Loucy (cell line): Measurements from ENCODE around the gene MFSD6.

Source experiments
- H2AFZ ChIP-seq: fragments of 200-600 bp; sonication (generic); 2 replicates; pipeline ENCODE4 v1.6.0; 2016; ENCODE audit warnings: antibody characterized with exemption, mild to moderate bottlenecking, low read length, moderate library complexity
- H3F3A ChIP-seq: fragments of 200-600 bp; 2 replicates; pipeline ENCODE4 v1.6.0; 2016; ENCODE audit warnings: antibody characterized with exemption, low read depth, mild to moderate bottlenecking
- H3K27me3 ChIP-seq: fragments of 200-600 bp; sonication (generic); 2 replicates; pipeline ENCODE4 v1.6.1; 2014; ENCODE audit warnings: low read length, mild to moderate bottlenecking; ENCODE audit not compliant: insufficient read depth, poor library complexity, severe bottlenecking
- H3K36me3 ChIP-seq: fragments of 200-600 bp; sonication (generic); 2 replicates; pipeline ENCODE4 v1.6.1; 2016; ENCODE audit warnings: low read length; ENCODE audit not compliant: insufficient read depth
- H3K4me1 ChIP-seq: fragments of 200-600 bp; sonication (generic); 2 replicates; pipeline ENCODE4 v1.5.1; 2014; ENCODE audit warnings: low read length, mild to moderate bottlenecking; ENCODE audit not compliant: insufficient read depth, poor library complexity, severe bottlenecking
- H3K4me2 ChIP-seq: fragments of 200-600 bp; sonication (generic); 2 replicates; pipeline ENCODE4 v1.6.0; 2014; ENCODE audit warnings: antibody characterized with exemption, low read length, low read depth, mild to moderate bottlenecking; ENCODE audit not compliant: poor library complexity, severe bottlenecking
- H3K4me3 ChIP-seq: fragments of 200-600 bp; sonication (generic); 2 replicates; pipeline ENCODE4 v1.5.1; 2014; ENCODE audit warnings: low read length, mild to moderate bottlenecking, mixed read lengths; ENCODE audit not compliant: poor library complexity, severe bottlenecking
- H3K79me2 ChIP-seq: fragments of 200-600 bp; sonication (generic); 2 replicates; pipeline ENCODE4 v1.6.1; 2014; ENCODE audit warnings: low read length; ENCODE audit not compliant: insufficient read depth
- H3K9ac ChIP-seq: fragments of 200-600 bp; sonication (generic); 2 replicates; pipeline ENCODE4 v1.6.0; 2014; ENCODE audit warnings: mild to moderate bottlenecking, low read depth, low read length, moderate library complexity; ENCODE audit not compliant: poor library complexity, severe bottlenecking
- H3K9me2 ChIP-seq: fragments of 200-600 bp; sonication (generic); replicated peaks from 2 replicates; pipeline ENCODE4 v1.6.1; 2016; ENCODE audit warnings: low read depth, low read length, mixed read lengths
- H3K9me3 ChIP-seq: fragments of 200-600 bp; sonication (generic); 2 replicates; pipeline ENCODE4 v1.6.1; 2014; ENCODE audit warnings: mild to moderate bottlenecking, antibody characterized with exemption, low read length, low read depth; ENCODE audit not compliant: insufficient read depth
- H4K20me1 ChIP-seq: fragments of 200-600 bp; sonication (generic); 2 replicates; pipeline ENCODE4 v1.6.0; 2014; ENCODE audit warnings: antibody characterized with exemption, low read length, mild to moderate bottlenecking; ENCODE audit not compliant: insufficient read depth, poor library complexity, severe bottlenecking
- CTCF ChIP-seq: fragments of 200-600 bp; sonication (generic); conservative IDR thresholded peaks from 2 replicates; pipeline ENCODE4 v1.5.1; 2014; ENCODE audit warnings: mild to moderate bottlenecking, antibody characterized with exemption, low read length
- EZH2phosphoT487 ChIP-seq: fragments of 200-600 bp; IDR thresholded peaks from 2 replicates; pipeline ENCODE4 v1.6.1; 2018; ENCODE audit warnings: antibody characterized with exemption, mild to moderate bottlenecking, moderate library complexity, borderline replicate concordance

Gene MFSD6

GRCh38 chr2:190528521-190529001, 120.4 kb downstream of the MFSD6 start:
- Histone ChIP-seq H3K4me3 (no peak overlapping the region), H3K9me2 (no peaks in the 10 kb centered on the region), H3K27me3 (no peaks in the 10 kb centered on the region), H3K4me1 (peaks cover 51% of the 10 kb centered on the region), H2AFZ (no peak overlapping the region), H3K79me2 (peaks cover 11% of the 10 kb centered on the region), H3K9me3 (no peaks in the 10 kb centered on the region), H3F3A (peaks cover 9% of the 10 kb centered on the region), H3K36me3 (no peaks in the 10 kb centered on the region), H3K9ac (no peak overlapping the region), H3K4me2 (no peak overlapping the region), H4K20me1 (no peaks in the 10 kb centered on the region)
- TF ChIP-seq CTCF, result no peak
- TF ChIP-seq EZH2phosphoT487, result no peak

- Histone ChIP-seq H3K9me2 (no peaks in the 10 kb centered on the region), H4K20me1 (no peaks in the 10 kb centered on the region), H3K9me3 (no peaks in the 10 kb centered on the region), H3K79me2 (peaks cover 16% of the 10 kb centered on the region), H3K4me2 (peak overlapping the region; percentile 88), H3K4me3 (peak overlapping the region; percentile 60), H2AFZ (no peak overlapping the region), H3K9ac (peak overlapping the region; percentile 94), H3F3A (peaks cover 9% of the 10 kb centered on the region), H3K27me3 (no peaks in the 10 kb centered on the region), H3K36me3 (no peaks in the 10 kb centered on the region), H3K4me1 (peaks cover 51% of the 10 kb centered on the region)
- no peak for TF ChIP-seq CTCF
- no peak for TF ChIP-seq EZH2phosphoT487
Measured at GRCh38 chr2:190529486-190530247, 121.5 kb downstream of the MFSD6 start.

- peaks cover 21% of the 10 kb centered on the region for H3K79me2 ChIP-seq
- H3K4me2 ChIP-seq, result peak overlapping the region; percentile 88
- no peaks in the 10 kb centered on the region for H4K20me1 ChIP-seq
- TF ChIP-seq CTCF, result no peak
- TF ChIP-seq EZH2phosphoT487, result no peak
- no peaks in the 10 kb centered on the region for H3K9me3 ChIP-seq
- no peaks in the 10 kb centered on the region for H3K9me2 ChIP-seq
- H3K4me1 ChIP-seq, result peaks cover 51% of the 10 kb centered on the region
- H3K4me3 ChIP-seq, result peak overlapping the region; percentile 60
- H3K9ac ChIP-seq, result peak overlapping the region; percentile 94
- H3F3A ChIP-seq, result peaks cover 9% of the 10 kb centered on the region
- H3K36me3 ChIP-seq, result no peaks in the 10 kb centered on the region
- H2AFZ ChIP-seq, result no peak overlapping the region
- H3K27me3 ChIP-seq, result no peaks in the 10 kb centered on the region
Measured at GRCh38 chr2:190530248-190530900, 122.2 kb downstream of the MFSD6 start.
